ENCODE results near the gene UNC79. TPM values are rescaled to one million over a fixed set of nuclear protein-coding genes. Genes with fewer than 3 reads are reported as not detected.

Gene UNC79
- total RNA-seq, 1 experiment from 2014 or later = not detected

DNA sequence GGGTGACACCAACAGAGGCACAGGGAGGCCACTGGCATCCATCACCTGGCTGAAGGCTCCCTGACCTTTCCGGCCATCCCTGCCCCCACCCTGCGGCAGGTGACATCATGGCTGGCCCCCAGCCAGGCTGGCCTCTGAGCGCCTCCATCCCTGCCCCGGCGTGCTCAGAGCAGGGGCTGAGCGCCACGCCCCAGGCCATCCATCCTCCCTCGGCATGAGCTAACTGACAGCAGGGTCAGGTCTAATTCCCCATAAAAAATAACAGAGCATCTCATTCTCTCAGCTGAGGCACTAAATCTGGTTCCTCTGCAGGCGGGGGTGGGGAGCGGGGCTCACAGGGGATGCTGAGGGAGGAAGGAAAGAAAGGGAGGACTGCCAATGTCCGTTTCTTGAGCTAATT lies 306.9 kb downstream of the UNC79 start:
- TF ChIP-seq EZH2 (IDR thresholded peaks at IDR 0.05; ENCODE audit: low read length, unreplicated experiment) (no peak), EZH2phosphoT487 (IDR thresholded peaks at IDR 0.05; ENCODE audit: borderline replicate concordance, low read length) (no peak)
- TF ChIP-seq, protein P1, sequence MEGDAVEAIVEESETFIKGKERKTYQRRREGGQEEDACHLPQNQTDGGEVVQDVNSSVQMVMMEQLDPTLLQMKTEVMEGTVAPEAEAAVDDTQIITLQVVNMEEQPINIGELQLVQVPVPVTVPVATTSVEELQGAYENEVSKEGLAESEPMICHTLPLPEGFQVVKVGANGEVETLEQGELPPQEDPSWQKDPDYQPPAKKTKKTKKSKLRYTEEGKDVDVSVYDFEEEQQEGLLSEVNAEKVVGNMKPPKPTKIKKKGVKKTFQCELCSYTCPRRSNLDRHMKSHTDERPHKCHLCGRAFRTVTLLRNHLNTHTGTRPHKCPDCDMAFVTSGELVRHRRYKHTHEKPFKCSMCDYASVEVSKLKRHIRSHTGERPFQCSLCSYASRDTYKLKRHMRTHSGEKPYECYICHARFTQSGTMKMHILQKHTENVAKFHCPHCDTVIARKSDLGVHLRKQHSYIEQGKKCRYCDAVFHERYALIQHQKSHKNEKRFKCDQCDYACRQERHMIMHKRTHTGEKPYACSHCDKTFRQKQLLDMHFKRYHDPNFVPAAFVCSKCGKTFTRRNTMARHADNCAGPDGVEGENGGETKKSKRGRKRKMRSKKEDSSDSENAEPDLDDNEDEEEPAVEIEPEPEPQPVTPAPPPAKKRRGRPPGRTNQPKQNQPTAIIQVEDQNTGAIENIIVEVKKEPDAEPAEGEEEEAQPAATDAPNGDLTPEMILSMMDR (conservative IDR thresholded peaks at IDR 0.05; ENCODE audit: low read depth, low read length) = no peak

DNA sequence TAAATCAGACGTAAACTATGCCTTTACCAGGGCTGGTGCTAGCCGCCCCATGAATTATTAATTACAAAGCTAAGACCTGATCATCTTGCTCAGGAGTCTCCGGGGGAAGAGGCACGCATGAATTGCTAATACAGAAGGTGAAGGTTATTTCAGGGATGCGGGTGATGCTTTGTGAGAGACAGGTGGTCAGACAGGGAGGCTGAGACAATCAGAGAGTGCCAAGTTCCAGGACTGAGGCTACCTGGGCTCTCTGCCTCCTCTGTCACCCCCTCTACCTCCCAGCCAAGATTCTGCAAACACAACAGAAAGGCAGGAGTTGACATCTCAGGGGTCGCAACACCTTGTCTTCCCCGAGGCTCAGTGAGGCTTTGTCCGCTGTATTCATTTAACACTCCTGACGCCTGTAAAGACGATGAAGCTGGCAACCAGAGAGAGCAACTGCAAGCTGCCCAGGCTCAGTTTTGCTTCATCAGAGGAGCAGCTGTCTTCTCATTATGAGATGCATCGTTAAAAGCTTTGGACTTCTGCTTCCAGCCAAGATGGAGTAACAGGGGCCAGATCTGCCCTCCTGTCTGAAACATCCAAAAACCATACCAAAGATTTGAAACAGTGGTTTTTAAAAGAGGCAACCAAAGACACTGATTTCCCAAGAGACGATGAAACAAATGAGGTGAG lies 311.0 kb downstream of the UNC79 start:
- no peak overlapping the region for H3K9ac ChIP-seq (ENCODE audit: low read length)
- DNase-seq (no peak), ATAC-seq (no peak)
- peaks cover 57% of the 10 kb centered on the region for H3K27me3 ChIP-seq (ENCODE audit: low read length)
- H3K9me2 ChIP-seq (replicated peaks; ENCODE audit: low read length) = no peaks in the 10 kb centered on the region
- ChIA-PET CTCF (no interaction called here), POLR2A (ENCODE audit: unreplicated experiment) (no interaction called here)
- no peak overlapping the region for H2AFZ ChIP-seq (ENCODE audit: low read length)
- no peaks in the 10 kb centered on the region for H3K9me3 ChIP-seq (ENCODE audit: low read length)
- H3K4me1 ChIP-seq (ENCODE audit: insufficient read depth, low read length) = no peaks in the 10 kb centered on the region
- TF ChIP-seq EZH2 (IDR thresholded peaks at IDR 0.05; ENCODE audit: low read length, unreplicated experiment) (no peak), EZH2phosphoT487 (IDR thresholded peaks at IDR 0.05; ENCODE audit: borderline replicate concordance, low read length) (no peak)
- TF ChIP-seq, protein P1 (conservative IDR thresholded peaks at IDR 0.05; ENCODE audit: low read depth, low read length) = no peak
- no peaks in the 10 kb centered on the region for H4K20me1 ChIP-seq (ENCODE audit: low read length)
- H3K4me3 ChIP-seq (ENCODE audit: low read length) = no peak overlapping the region
- no TSS peak for BruUV-seq (replicated peaks)
- intact Hi-C loops (cut with micrococcal nuclease) = no loop called here
- H3K79me2 ChIP-seq (ENCODE audit: low read length) = no peaks in the 10 kb centered on the region
- H3K4me2 ChIP-seq (ENCODE audit: low read length) = no peak overlapping the region
- no peaks in the 10 kb centered on the region for H3F3A ChIP-seq (ENCODE audit: low read length, unreplicated experiment)
- H3K27ac ChIP-seq (ENCODE audit: low read length) = no peak overlapping the region
- H3K36me3 ChIP-seq (ENCODE audit: low read depth, low read length) = no peaks in the 10 kb centered on the region

More for the DNA sequence above, 306.9 kb downstream of the UNC79 start:
- no peak overlapping the region for H3K9ac ChIP-seq (ENCODE audit: low read length)
- H3K4me3 ChIP-seq (ENCODE audit: low read length) = no peak overlapping the region
- no peak overlapping the region for H3K4me2 ChIP-seq (ENCODE audit: low read length)
- intact Hi-C loops (cut with micrococcal nuclease) = no loop called here
- H3K27me3 ChIP-seq (ENCODE audit: low read length) = peaks cover 40% of the 10 kb centered on the region
- H3K79me2 ChIP-seq (ENCODE audit: low read length) = no peaks in the 10 kb centered on the region
- BruUV-seq (replicated peaks) = no TSS peak
- ChIA-PET CTCF (no interaction called here), POLR2A (ENCODE audit: unreplicated experiment) (no interaction called here)
- no peaks in the 10 kb centered on the region for H3K36me3 ChIP-seq (ENCODE audit: low read depth, low read length)
- no peak for DNase-seq
- H4K20me1 ChIP-seq (ENCODE audit: low read length) = no peaks in the 10 kb centered on the region
- no peaks in the 10 kb centered on the region for H3K9me3 ChIP-seq (ENCODE audit: low read length)
- H3F3A ChIP-seq (ENCODE audit: low read length, unreplicated experiment) = no peaks in the 10 kb centered on the region
- no peak for ATAC-seq
- H3K4me1 ChIP-seq (ENCODE audit: insufficient read depth, low read length) = no peaks in the 10 kb centered on the region
- H3K9me2 ChIP-seq (replicated peaks; ENCODE audit: low read length) = no peaks in the 10 kb centered on the region
- no peak overlapping the region for H3K27ac ChIP-seq (ENCODE audit: low read length)
- H2AFZ ChIP-seq (ENCODE audit: low read length) = no peak overlapping the region

DNA sequence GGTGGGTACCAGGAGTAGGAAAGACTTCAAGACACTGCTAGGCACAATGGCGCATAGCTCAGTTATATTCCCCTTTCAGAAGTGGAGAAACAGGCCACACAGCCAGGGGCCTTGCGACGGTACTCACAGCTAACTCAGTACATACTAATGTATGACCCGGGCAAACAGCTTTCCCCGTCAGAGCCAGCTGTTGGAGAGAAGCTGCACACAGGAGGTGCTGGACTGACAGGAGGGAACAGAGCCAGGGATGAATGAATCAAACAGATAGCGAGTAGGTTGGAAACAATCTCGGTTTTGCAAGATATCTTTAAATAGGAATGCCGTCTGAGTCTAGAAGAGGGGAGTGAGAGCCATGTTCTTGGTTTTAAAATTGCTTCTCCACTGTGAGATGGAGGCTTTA lies 312.0 kb downstream of the UNC79 start:
- H3K27me3 ChIP-seq (ENCODE audit: low read length) = peaks cover 51% of the 10 kb centered on the region
- intact Hi-C loops (cut with micrococcal nuclease) = no loop called here
- H3K79me2 ChIP-seq (ENCODE audit: low read length) = no peaks in the 10 kb centered on the region
- H3K4me2 ChIP-seq (ENCODE audit: low read length) = no peak overlapping the region
- DNase-seq = no peak
- H3K9me3 ChIP-seq (ENCODE audit: low read length) = no peaks in the 10 kb centered on the region
- no peaks in the 10 kb centered on the region for H3K36me3 ChIP-seq (ENCODE audit: low read depth, low read length)
- no peak overlapping the region for H3K27ac ChIP-seq (ENCODE audit: low read length)
- H2AFZ ChIP-seq (ENCODE audit: low read length) = no peak overlapping the region
- no peaks in the 10 kb centered on the region for H3K4me1 ChIP-seq (ENCODE audit: insufficient read depth, low read length)
- no TSS peak for BruUV-seq (replicated peaks)
- no peaks in the 10 kb centered on the region for H3F3A ChIP-seq (ENCODE audit: low read length, unreplicated experiment)
- H3K4me3 ChIP-seq (ENCODE audit: low read length) = no peak overlapping the region
- no peak for TF ChIP-seq EZH2phosphoT487 (IDR thresholded peaks at IDR 0.05; ENCODE audit: borderline replicate concordance, low read length)
- TF ChIP-seq, protein P1 (conservative IDR thresholded peaks at IDR 0.05; ENCODE audit: low read depth, low read length) = no peak
- TF ChIP-seq EZH2 (IDR thresholded peaks at IDR 0.05; ENCODE audit: low read length, unreplicated experiment) = no peak
- CTCF ChIA-PET = no interaction called here
- no peaks in the 10 kb centered on the region for H3K9me2 ChIP-seq (replicated peaks; ENCODE audit: low read length)
- ATAC-seq = no peak
- POLR2A ChIA-PET (ENCODE audit: unreplicated experiment) = no interaction called here
- H4K20me1 ChIP-seq (ENCODE audit: low read length) = no peaks in the 10 kb centered on the region
- H3K9ac ChIP-seq (ENCODE audit: low read length) = no peak overlapping the region

All from PC-3 (cell line).